Transverse colon (tissue), 4 donors: ENCODE measurements around the gene NCKAP5. TPM values are rescaled to one million over a fixed set of nuclear protein-coding genes. Genes with fewer than 3 reads are reported as not detected.

Experiments
- DNase-seq: peaks from one replicate; pipeline ENCODE4 v3.0.0-alpha.2; 2019
- H3K27ac ChIP-seq, 4 donors: fragments of 200-600 bp; sonication (generic); 2 replicates each; pipeline ENCODE4 v1.5.1; 2016 to 2018; ENCODE audit warnings: inconsistent platforms in 4 of 4
- H3K27me3 ChIP-seq: fragments of 200-600 bp; sonication (generic); 2 replicates; pipeline ENCODE4 v1.5.1; 2017; ENCODE audit warnings: inconsistent platforms
- H3K36me3 ChIP-seq, 4 donors: fragments of 200-600 bp; sonication (generic); 2 replicates each; pipeline ENCODE4 v1.5.1; 2017 to 2019; ENCODE audit warnings: inconsistent platforms in 4 of 4
- H3K4me1 ChIP-seq, 4 donors: fragments of 200-600 bp; sonication (generic); 2 replicates each; pipeline ENCODE4 v1.5.1; 2017 to 2020; ENCODE audit warnings: inconsistent platforms in 4 of 4
- H3K4me3 ChIP-seq, 4 donors: fragments of 200-600 bp; sonication (generic); 1 replicate in 1 of 4; 2 replicates in 3 of 4; pipeline versions ENCODE4 v1.5.1 to v1.6.1; 2017 to 2019; ENCODE audit warnings: inconsistent platforms in 4 of 4
- H3K9me3 ChIP-seq, 2 donors: fragments of 200-600 bp; sonication (generic); 2 replicates each; pipeline ENCODE4 v1.5.1; 2017 to 2019; ENCODE audit warnings: inconsistent platforms in 2 of 2
- EP300 ChIP-seq: sonication (generic); formaldehyde crosslinking; IDR thresholded peaks from one replicate; pipeline ENCODE4 v1.6.1; 2017; ENCODE audit warnings: antibody characterized with exemption, low read depth
- POLR2A ChIP-seq: fragments of 450-650 bp; IDR thresholded peaks from one replicate; pipeline ENCODE4 v1.6.1; 2016; ENCODE audit warnings: antibody characterized with exemption, mild to moderate bottlenecking, moderate library complexity
- POLR2AphosphoS5 ChIP-seq, 3 donors: sonication (generic); formaldehyde crosslinking; IDR thresholded peaks; one replicate each; pipeline ENCODE4 v1.6.1; 2016; ENCODE audit warnings: antibody characterized with exemption in 3 of 3
- WGBS, 2 donors: methylation state at CpG; one replicate each; pipeline ENCODE4 v1.1.5; 2018; ENCODE audit warnings: low coverage in 1 of 2; 5-methylcytosine and 5-hydroxymethylcytosine counted together
- in situ Hi-C, 4 donors: fragments of 200-750 bp; cut with MboI; loops; one replicate each; pipeline versions ENCODE4 v1.15.0 to v1.15.1; 2017; ENCODE audit warnings: low sequenced_read_pairs in 3 of 4, low pct_ligation_motif_present in 1 of 4, low pct_unique_long_range_greater_than_20kb in 1 of 4
- intact Hi-C: fragments of 100-400 bp; cut with DNase I; formaldehyde crosslinking; loops from one replicate; pipeline ENCODE4 v1.15.1; 2023; ENCODE audit warnings: low total_unique reads
- total RNA-seq, 4 donors: library from RNA; depleted of rRNA; stranded (reverse); fragments of >200 nt; gene quantifications; one replicate each; pipeline ENCODE4 v1.1.0, GENCODE V29; 2016
- TF ChIP-seq, protein P1 (sequence below), 5 experiments: fragments of 200-600 bp in 3 of 5; fragments of 450-650 bp in 2 of 5; sonication (generic) in 3 of 5; IDR thresholded peaks; 1 replicate in 2 of 5; 2 replicates in 3 of 5; pipeline ENCODE4 v1.5.1; 2016 to 2017; ENCODE audit warnings: antibody characterized with exemption in 5 of 5, inconsistent platforms in 3 of 5, mild to moderate bottlenecking in 2 of 5, moderate library complexity in 1 of 5

NCKAP5 gene
- total RNA-seq, 4 donors from 2014 or later = 1.1 to 10.9 (median 5.0) TPM

DNA sequence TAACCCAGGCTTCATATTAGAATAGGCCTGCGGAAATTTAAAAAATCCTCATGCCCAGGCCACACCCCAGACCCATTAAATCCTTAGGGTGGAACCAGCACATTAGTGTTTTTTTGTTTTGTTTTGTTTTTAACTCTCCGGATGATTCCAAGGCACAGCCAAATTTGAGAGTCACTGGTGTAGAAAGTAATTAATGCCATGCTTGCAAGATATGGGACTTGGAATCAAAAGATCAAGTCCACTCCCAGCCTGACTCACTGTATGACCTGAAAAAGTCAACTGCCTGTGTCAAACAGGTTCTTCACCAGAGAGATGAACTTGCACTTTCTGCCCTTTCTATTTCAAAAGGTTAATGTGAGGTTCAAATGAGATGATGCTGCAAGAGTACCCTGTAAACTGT lies 588.0 kb downstream of the NCKAP5 start:
- Histone ChIP-seq H3K36me3 (no peaks in the 10 kb centered on the region), H3K9me3 (no peaks in the 10 kb centered on the region), H3K27me3 (no peaks in the 10 kb centered on the region), H3K4me3 (no peak overlapping the region), H3K27ac (no peak overlapping the region), H3K4me1 (no peaks in the 10 kb centered on the region)
- DNase-seq = no peak
- in situ Hi-C loops (no loop called here), intact Hi-C loops (no loop called here)
- WGBS, 2 donors = 72 to 89% methylated on average over 2 of the region's 2 CpGs
- TF ChIP-seq POLR2A = no peak
- no peak for TF ChIP-seq EP300
- no peak for TF ChIP-seq POLR2AphosphoS5 (IDR thresholded peaks at IDR 0.05)
- TF ChIP-seq, protein P1, sequence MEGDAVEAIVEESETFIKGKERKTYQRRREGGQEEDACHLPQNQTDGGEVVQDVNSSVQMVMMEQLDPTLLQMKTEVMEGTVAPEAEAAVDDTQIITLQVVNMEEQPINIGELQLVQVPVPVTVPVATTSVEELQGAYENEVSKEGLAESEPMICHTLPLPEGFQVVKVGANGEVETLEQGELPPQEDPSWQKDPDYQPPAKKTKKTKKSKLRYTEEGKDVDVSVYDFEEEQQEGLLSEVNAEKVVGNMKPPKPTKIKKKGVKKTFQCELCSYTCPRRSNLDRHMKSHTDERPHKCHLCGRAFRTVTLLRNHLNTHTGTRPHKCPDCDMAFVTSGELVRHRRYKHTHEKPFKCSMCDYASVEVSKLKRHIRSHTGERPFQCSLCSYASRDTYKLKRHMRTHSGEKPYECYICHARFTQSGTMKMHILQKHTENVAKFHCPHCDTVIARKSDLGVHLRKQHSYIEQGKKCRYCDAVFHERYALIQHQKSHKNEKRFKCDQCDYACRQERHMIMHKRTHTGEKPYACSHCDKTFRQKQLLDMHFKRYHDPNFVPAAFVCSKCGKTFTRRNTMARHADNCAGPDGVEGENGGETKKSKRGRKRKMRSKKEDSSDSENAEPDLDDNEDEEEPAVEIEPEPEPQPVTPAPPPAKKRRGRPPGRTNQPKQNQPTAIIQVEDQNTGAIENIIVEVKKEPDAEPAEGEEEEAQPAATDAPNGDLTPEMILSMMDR (IDR thresholded peaks at IDR 0.05) = no peak

DNA sequence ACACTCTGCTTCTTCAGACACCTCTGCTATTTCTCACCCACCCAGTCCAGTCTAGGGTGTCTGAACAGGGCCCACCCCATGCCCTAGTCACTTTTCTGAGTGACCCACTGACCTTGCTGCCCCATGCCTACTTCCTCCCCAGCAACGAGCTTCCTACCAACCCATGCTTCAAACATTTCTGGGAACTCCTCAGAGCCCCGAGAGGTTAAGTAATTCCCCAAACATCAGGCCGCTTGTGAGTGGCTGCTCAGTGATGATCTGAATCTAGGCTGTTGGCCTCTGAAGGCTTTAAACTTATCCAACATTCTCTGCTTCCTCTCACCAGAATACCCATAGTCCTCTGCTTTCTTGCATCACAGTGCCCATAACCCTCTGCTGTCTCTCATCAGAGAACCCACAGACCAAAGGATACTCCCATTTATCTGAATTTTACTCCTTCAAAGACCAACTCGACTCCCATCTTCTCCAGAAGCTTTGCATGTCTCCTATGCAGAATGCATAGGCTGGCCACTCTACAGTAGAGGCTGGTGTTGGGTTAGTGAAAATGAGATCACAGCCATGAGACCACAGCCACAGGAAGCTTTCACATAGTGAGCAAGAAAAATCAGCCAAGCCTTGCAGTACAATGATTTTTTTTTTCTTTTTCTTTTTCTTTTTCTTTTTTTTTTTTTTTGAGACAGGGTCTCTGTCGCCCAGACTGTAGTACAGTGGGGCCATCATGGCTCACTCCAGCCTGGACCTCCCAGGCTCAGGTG lies 588.7 kb downstream of the NCKAP5 start:
- H3K4me3 ChIP-seq = no peak overlapping the region
- intact Hi-C loops (no loop called here), in situ Hi-C loops (no loop called here)
- no peaks in the 10 kb centered on the region for H3K4me1 ChIP-seq
- no peaks in the 10 kb centered on the region for H3K36me3 ChIP-seq
- no peaks in the 10 kb centered on the region for H3K9me3 ChIP-seq
- DNase-seq = no peak
- no peaks in the 10 kb centered on the region for H3K27me3 ChIP-seq
- TF ChIP-seq, protein P1 (IDR thresholded peaks at IDR 0.05) = no peak
- TF ChIP-seq POLR2AphosphoS5 (IDR thresholded peaks at IDR 0.05) (no peak), EP300 (no peak), POLR2A (no peak)
- H3K27ac ChIP-seq = no peak overlapping the region
- 73 to 88% methylated on average over 5 of the region's 5 CpGs for WGBS, 2 donors

DNA sequence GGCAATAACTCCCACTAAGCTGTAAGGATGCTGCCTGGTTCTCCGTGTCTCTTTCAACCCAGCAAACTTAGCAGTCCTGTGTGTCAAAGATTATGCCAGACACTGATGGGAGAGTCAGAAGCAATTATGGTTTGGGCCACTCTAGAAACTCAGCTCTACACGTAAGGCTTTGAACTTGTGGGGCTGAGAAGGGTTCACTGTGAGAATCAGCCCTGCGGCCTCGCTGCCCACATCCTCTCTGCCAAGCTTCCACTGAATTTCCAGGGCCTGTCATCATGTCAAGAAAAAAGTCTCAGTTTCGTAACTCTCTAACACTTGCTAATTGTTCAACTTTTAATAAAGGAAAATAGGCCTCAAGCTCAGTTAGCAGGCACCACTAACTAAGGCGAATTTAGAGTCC lies 589.4 kb downstream of the NCKAP5 start:
- no peaks in the 10 kb centered on the region for H3K27me3 ChIP-seq
- H3K4me1 ChIP-seq = no peaks in the 10 kb centered on the region
- H3K4me3 ChIP-seq = no peak overlapping the region
- no peak for TF ChIP-seq POLR2A
- no peak for TF ChIP-seq EP300
- TF ChIP-seq, protein P1 (IDR thresholded peaks at IDR 0.05) = no peak
- no peak for TF ChIP-seq POLR2AphosphoS5 (IDR thresholded peaks at IDR 0.05)
- no peaks in the 10 kb centered on the region for H3K9me3 ChIP-seq
- no peak for DNase-seq
- intact Hi-C loops = no loop called here
- no peak overlapping the region for H3K27ac ChIP-seq
- in situ Hi-C loops = no loop called here
- no peaks in the 10 kb centered on the region for H3K36me3 ChIP-seq
- 88 to 100% methylated on average over 1 to 6 of the region's 6 CpGs for WGBS, 2 donors

DNA sequence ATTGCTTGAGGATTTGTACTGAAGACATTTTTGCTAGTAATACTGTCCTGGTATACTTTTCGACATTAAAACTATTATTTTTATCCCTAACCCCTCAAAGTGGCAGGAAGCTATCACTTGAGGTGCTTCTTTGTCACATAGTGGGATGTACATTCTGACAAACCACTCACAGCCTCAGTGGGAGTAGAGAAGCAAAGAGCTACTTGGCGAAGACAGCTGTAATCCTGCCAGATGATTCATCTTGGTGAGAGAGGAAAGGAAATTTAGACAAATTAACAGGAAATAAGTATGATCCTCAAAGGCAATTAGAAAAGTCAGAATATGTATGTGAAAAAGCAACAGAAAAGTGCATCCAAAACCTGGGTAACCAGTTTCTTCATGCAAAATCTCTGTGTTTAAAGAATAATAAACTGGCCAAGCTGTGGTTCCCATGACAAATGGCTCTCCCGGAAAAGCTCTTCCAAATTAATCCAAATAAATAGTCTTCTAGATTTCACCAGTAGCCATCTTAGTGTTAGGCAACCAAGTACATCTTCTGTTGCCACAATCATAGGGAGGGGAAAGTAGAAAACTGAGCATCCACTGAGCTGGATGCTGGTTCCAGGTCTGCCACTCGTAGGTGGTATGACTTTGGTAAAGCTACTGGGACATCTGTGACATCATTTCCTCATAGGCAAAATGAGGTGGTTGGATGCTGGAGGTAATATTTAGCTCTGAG lies 590.3 kb downstream of the NCKAP5 start:
- no peaks in the 10 kb centered on the region for H3K9me3 ChIP-seq
- WGBS, 2 donors = 66 to 80% methylated on average over 3 to 4 of the region's 4 CpGs

More for the DNA sequence above, 590.3 kb downstream of the NCKAP5 start:
- in situ Hi-C loops = no loop called here
- intact Hi-C loops = no loop called here
- Histone ChIP-seq H3K36me3 (no peaks in the 10 kb centered on the region), H3K27me3 (no peaks in the 10 kb centered on the region), H3K27ac (no peak overlapping the region), H3K4me1 (no peaks in the 10 kb centered on the region), H3K4me3 (no peak overlapping the region)
- DNase-seq = no peak
- TF ChIP-seq POLR2A (no peak), POLR2AphosphoS5 (IDR thresholded peaks at IDR 0.05) (no peak), EP300 (no peak)
- TF ChIP-seq, protein P1 (IDR thresholded peaks at IDR 0.05) = no peak
